Left lung (tissue), 10 donors: Measurements from ENCODE around the gene CRTC1. TPM values are rescaled to one million over a fixed set of nuclear protein-coding genes. Genes with fewer than 3 reads are reported as not detected.

ENCODE experiments used
- ATAC-seq: fragments of 200-7000 bp; cut with Tn5 transposase; one replicate; pipeline ENCODE4 v1.9.1; 2020; ENCODE audit warnings: moderate library complexity
- DNase-seq, 4 donors: peaks; one replicate each; pipeline ENCODE4 v3.0.0-alpha.2; 2013 to 2020
- H3K27ac ChIP-seq, 2 donors: fragments of 200-600 bp; sonication (generic) in 1 of 2; one replicate each; pipeline versions ENCODE4 v1.5.0 to v1.8.0; 2020 to 2021
- H3K27me3 ChIP-seq, 2 donors: fragments of 200-600 bp; sonication (generic) in 1 of 2; one replicate each; pipeline versions ENCODE4 v1.5.0 to v1.8.0; 2020 to 2021
- H3K36me3 ChIP-seq, 2 donors: fragments of 200-600 bp; sonication (generic) in 1 of 2; one replicate each; pipeline versions ENCODE4 v1.5.0 to v1.8.0; 2020 to 2021
- H3K4me1 ChIP-seq, 2 donors: fragments of 200-600 bp; one replicate each; pipeline ENCODE4 v1.8.0; 2021
- H3K4me3 ChIP-seq, 2 donors: fragments of 200-600 bp; sonication (generic) in 1 of 2; one replicate each; pipeline versions ENCODE4 v1.5.0 to v1.8.0; 2020 to 2021; ENCODE audit warnings: mild to moderate bottlenecking in 1 of 2
- H3K9me3 ChIP-seq, 2 donors: fragments of 200-600 bp; sonication (generic) in 1 of 2; one replicate each; pipeline versions ENCODE4 v1.5.0 to v1.8.0; 2020 to 2021
- intact Hi-C, 2 donors: fragments of 100-400 bp; cut with DNase I; formaldehyde crosslinking; loops; one replicate each; pipeline versions ENCODE4 v1.11.2 to v1.14.2; 2022
- polyA plus RNA-seq, 6 donors: library from polyadenylated mRNA; unstranded; fragments of 120-200 nt; gene quantifications; one replicate each; pipeline ENCODE4 v1.2.1, GENCODE V29; 2013; ENCODE audit not compliant: insufficient read length in 6 of 6
- total RNA-seq, 2 donors: library from RNA; stranded (reverse); fragmentation: NEBNext Ultra II Directional; extraction: Animal tissue kit (Norgen Biotek cat#: 25700); gene quantifications; one replicate each; pipeline ENCODE4 v1.2.1, GENCODE V29; 2021
- TF ChIP-seq, protein P1 (sequence below), 2 donors: fragments of 200-600 bp; sonication (generic) in 1 of 2; IDR thresholded peaks; one replicate each; pipeline versions ENCODE4 v1.5.0 to v1.8.0; 2021; ENCODE audit warnings: antibody characterized with exemption in 2 of 2
- donor health status: DM: no; HTN: yes; CAD: no.
- donor health status: DM: no; HTN: no; CAD: no.

The CRTC1 gene
- total and polyA plus RNA-seq, 8 donors = 11.3 to 23.9 (median 14.6) TPM

DNA sequence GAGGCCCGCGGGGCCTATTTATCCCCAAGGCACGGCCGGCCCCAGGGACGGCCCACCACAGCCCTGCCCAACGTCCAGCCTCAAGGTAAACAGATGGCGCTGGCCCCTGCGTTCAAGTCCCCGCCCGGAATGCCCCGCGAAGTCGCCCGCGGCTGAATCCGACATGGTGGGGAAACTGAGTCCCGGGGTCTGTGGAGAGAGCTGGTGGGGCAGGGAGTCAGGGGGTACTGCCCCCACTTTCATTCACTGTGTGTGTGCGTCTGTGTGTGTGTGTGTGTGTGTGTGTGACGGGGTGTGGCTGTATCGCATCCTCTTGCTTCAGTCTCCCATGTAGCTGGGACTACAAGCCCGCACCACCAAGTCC is 107.8 kb downstream of the CRTC1 start:
- H3K27ac ChIP-seq = no peak overlapping the region
- no peaks in the 10 kb centered on the region for H3K36me3 ChIP-seq
- TF ChIP-seq, protein P1, sequence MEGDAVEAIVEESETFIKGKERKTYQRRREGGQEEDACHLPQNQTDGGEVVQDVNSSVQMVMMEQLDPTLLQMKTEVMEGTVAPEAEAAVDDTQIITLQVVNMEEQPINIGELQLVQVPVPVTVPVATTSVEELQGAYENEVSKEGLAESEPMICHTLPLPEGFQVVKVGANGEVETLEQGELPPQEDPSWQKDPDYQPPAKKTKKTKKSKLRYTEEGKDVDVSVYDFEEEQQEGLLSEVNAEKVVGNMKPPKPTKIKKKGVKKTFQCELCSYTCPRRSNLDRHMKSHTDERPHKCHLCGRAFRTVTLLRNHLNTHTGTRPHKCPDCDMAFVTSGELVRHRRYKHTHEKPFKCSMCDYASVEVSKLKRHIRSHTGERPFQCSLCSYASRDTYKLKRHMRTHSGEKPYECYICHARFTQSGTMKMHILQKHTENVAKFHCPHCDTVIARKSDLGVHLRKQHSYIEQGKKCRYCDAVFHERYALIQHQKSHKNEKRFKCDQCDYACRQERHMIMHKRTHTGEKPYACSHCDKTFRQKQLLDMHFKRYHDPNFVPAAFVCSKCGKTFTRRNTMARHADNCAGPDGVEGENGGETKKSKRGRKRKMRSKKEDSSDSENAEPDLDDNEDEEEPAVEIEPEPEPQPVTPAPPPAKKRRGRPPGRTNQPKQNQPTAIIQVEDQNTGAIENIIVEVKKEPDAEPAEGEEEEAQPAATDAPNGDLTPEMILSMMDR (IDR thresholded peaks at IDR 0.05) = no peak
- H3K4me1 ChIP-seq = peaks cover 23 to 38% of the 10 kb centered on the region in 2 donors
- no peak overlapping the region for H3K4me3 ChIP-seq
- H3K27me3 ChIP-seq = peaks cover 55 to 100% of the 10 kb centered on the region in 2 donors
- intact Hi-C loops = no loop called here
- DNase-seq (no peak), ATAC-seq (no peak)
- H3K9me3 ChIP-seq = no peaks in the 10 kb centered on the region

DNA sequence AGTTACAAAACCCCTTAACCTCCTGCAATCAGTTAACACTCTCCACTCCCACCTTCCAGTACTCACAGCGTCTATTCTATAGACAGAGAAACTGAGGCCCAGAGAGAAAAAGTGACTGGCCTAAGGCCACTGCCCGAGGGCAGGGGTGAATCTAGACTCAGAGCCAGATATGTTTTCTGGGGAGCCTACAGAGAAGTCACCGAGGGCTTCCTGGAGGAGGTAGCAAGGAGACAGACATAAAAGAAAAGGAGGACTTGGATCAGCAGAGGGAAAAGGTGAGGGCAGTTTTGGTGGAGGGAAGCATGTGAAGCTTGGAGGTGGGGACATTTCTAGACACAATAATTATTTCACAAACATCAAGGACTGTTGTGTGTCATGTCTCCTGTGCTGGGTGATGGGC is 109.2 kb downstream of the CRTC1 start:
- H3K36me3 ChIP-seq = no peaks in the 10 kb centered on the region
- TF ChIP-seq, protein P1 (IDR thresholded peaks at IDR 0.05) = no peak
- H3K27ac ChIP-seq = no peak overlapping the region
- ATAC-seq (no peak), DNase-seq (no peak)
- H3K9me3 ChIP-seq = no peaks in the 10 kb centered on the region
- no peak overlapping the region for H3K4me3 ChIP-seq
- peaks cover 45 to 100% of the 10 kb centered on the region in 2 donors for H3K27me3 ChIP-seq
- intact Hi-C loops = no loop called here
- peaks cover 23 to 34% of the 10 kb centered on the region in 2 donors for H3K4me1 ChIP-seq

DNA sequence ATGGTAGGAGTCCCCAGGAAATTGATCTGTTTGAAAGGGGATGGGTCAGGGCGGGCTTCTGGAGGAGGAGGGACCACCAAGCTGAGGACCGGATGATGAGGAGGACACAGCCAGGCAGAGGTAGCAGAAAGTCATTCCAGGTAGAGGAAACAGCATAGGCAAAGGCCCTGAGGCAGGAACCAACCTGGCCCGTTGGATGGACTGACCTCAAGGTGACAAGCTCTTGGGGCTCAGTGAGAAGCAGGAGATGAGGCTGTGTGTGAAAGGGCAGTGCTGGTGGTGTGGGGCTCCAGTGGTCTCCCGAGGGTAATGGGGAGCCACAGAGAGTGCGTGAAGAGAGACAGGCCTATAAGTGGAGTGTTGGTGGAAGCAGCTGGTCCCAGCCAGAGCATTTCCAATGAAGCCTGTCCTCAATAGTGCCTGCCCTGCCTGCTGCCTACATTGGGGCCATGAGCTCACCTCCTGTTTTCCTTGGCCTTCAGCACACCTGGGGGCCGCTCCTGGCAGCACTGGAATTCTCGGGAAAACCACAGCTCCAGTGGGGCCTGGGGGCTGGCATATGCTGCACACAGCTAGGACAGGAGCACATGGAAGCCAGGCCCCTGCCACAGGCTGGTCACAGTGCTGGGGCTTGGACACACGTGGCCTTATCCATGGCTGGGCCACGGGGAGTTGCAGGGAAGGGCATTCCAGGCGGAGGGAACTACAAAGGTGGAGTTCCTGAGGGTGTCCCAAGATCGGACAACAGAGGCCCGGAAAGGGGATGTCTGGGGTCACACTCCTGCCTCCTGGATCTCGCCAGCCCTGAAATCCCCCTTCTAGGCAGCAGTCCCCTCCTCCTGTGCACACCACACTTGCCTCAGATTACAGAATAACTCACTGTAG is 109.9 kb downstream of the CRTC1 start:
- DNase-seq = no peak
- no peak for ATAC-seq
- TF ChIP-seq, protein P1 (IDR thresholded peaks at IDR 0.05) = no peak
- H3K9me3 ChIP-seq = no peaks in the 10 kb centered on the region
- H3K4me1 ChIP-seq = peaks cover 18 to 27% of the 10 kb centered on the region in 2 donors
- no peak overlapping the region for H3K27ac ChIP-seq
- H3K36me3 ChIP-seq = no peaks in the 10 kb centered on the region
- intact Hi-C loops = no loop called here
- H3K4me3 ChIP-seq = no peak overlapping the region
- H3K27me3 ChIP-seq = peaks cover 38 to 100% of the 10 kb centered on the region in 2 donors

DNA sequence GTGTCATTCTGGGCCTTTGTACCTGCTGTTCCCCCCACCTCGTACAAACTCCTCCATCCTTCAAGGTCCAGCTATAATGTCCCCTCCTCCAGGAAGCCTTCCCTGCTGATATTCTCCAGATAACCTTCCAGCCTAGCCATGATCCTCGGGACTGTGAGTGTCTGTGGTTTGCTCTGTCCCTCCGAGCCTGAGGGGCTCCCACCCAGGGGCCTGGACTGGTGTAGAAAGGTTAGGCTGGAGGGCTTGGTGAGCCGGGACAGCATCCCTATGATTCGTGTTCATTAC is 110.5 kb downstream of the CRTC1 start:
- Histone ChIP-seq H3K9me3 (no peaks in the 10 kb centered on the region), H3K27me3 (peaks cover 32 to 100% of the 10 kb centered on the region in 2 donors), H3K36me3 (no peaks in the 10 kb centered on the region), H3K4me1 (peaks cover 15 to 21% of the 10 kb centered on the region in 2 donors), H3K4me3 (no peak overlapping the region), H3K27ac (no peak overlapping the region)
- TF ChIP-seq, protein P1 (IDR thresholded peaks at IDR 0.05) = no peak
- ATAC-seq (no peak), DNase-seq (no peak)
- intact Hi-C loops = no loop called here

DNA sequence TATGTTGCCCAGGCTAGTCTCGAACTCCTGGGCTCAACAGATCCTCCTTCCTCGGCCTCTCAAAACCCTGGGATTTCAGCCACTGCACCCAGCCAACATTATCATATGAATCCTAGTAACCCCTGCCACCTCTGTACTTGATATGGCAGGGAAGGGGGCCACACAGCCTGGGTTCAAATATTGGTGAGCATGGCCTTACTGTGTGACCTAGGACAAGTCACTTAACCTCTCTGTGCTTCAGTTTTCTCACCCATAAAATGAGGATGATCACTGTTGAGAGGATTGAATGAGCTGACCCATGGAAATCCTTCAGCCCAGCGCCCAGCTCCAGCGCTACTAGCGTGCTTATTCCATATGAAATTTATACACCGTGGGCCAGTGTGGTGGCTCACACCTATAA is 111.2 kb downstream of the CRTC1 start:
- ATAC-seq = no peak
- Histone ChIP-seq H3K27me3 (peaks cover 25 to 95% of the 10 kb centered on the region in 2 donors), H3K9me3 (no peaks in the 10 kb centered on the region), H3K36me3 (no peaks in the 10 kb centered on the region), H3K4me1 (peaks cover 8 to 14% of the 10 kb centered on the region in 2 donors), H3K4me3 (no peak overlapping the region), H3K27ac (no peak overlapping the region)
- no peak for DNase-seq
- TF ChIP-seq, protein P1 (IDR thresholded peaks at IDR 0.05) = no peak
- intact Hi-C loops = no loop called here
